ENCODE data around the gene PTHLH.

DNA sequence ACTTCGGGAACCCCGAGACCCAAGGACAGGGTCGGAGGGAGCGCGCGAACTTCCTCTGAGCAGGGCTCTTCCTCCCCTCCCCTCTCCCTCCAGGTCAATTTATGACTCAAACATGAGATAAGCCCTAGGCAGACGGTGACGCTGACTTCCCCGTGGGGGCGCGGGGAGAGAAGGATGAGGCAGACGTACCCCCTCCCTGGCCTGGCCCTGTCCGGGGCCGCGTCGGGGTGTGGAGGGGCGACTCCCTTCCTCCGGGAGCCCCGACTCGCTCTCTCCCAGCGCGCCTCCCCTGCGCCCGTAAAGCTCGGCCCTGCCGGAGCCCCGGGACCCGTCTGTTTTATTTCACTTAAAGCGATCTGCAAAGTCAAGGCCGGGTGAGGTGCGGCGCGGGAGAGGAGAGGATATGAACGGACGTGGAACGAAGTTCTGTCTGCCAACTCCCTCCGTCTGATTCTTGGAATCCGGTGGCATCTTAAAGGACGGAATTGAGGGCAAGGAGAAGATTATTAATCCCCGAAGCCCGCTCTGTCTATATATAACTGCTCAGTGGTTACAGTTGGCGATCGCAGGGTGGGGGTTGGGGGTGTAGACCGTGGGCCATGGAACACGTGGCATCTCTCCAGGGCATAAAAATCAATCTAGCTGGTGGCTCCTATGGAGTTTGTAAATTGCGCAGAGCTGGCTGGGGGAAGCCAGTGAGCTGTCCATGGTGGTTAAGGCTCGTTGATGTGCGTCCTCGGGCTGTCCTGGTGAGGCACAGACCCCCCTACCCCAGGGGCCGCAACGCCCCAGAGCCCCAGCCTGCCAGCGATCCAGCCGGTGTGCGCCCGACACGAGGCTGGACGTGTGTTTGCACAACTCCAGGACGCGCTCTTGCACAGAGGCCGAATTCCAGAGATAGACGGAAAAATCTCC, 2.9 kb upstream of the PTHLH start:
- peak; percentile 29 for TF ChIP-seq EZH2 (IDR thresholded peaks at IDR 0.05; ENCODE audit: insufficient read depth, low read length)
- TF ChIP-seq, protein P1, sequence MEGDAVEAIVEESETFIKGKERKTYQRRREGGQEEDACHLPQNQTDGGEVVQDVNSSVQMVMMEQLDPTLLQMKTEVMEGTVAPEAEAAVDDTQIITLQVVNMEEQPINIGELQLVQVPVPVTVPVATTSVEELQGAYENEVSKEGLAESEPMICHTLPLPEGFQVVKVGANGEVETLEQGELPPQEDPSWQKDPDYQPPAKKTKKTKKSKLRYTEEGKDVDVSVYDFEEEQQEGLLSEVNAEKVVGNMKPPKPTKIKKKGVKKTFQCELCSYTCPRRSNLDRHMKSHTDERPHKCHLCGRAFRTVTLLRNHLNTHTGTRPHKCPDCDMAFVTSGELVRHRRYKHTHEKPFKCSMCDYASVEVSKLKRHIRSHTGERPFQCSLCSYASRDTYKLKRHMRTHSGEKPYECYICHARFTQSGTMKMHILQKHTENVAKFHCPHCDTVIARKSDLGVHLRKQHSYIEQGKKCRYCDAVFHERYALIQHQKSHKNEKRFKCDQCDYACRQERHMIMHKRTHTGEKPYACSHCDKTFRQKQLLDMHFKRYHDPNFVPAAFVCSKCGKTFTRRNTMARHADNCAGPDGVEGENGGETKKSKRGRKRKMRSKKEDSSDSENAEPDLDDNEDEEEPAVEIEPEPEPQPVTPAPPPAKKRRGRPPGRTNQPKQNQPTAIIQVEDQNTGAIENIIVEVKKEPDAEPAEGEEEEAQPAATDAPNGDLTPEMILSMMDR (IDR thresholded peaks at IDR 0.05; ENCODE audit: insufficient read depth, low read depth, low read length): no peak
